GM18868 (cell line): Measurements from ENCODE around the gene TMEM181.

Experiments used
- ATAC-seq: cut with Tn5 transposase; IDR thresholded peaks from one replicate; pipeline ENCODE4 v1.9.1; 2021; ENCODE audit warnings: mild to moderate bottlenecking, moderate library complexity; ENCODE audit not compliant: unreplicated experiment

Gene TMEM181

GRCh38 chr6:158680481-158680880 lies 120.6 kb downstream of the TMEM181 start:
- no peak for ATAC-seq

GRCh38 chr6:158684311-158684710 lies 124.4 kb downstream of the TMEM181 start:
- ATAC-seq = no peak

GRCh38 chr6:158684745-158685324 lies 124.9 kb downstream of the TMEM181 start:
- no peak for ATAC-seq
